HepG2 (cell line): ENCODE measurements around the gene MRPS11. TPM values are rescaled to one million over a fixed set of nuclear protein-coding genes. Genes with fewer than 3 reads are reported as not detected.

Experiments
- AKNA ChIP-seq: sonication (generic); formaldehyde crosslinking; IDR thresholded peaks from 2 replicates; pipeline ENCODE4 v1.4.0; 2020; ENCODE audit warnings: missing genetic modification reagents, borderline replicate concordance
- GATA4 ChIP-seq: sonication (generic); IDR thresholded peaks from 2 replicates; pipeline ENCODE4 v1.6.1; 2016; ENCODE audit warnings: antibody characterized with exemption, low read depth, borderline replicate concordance
- GPBP1L1 ChIP-seq: sonication (generic); formaldehyde crosslinking; IDR thresholded peaks from 2 replicates; pipeline ENCODE4 v1.5.0; 2020; ENCODE audit warnings: mild to moderate bottlenecking, missing genetic modification reagents
- JARID2 ChIP-seq: sonication (generic); formaldehyde crosslinking; IDR thresholded peaks from 2 replicates; pipeline ENCODE4 v1.8.1; 2023; ENCODE audit warnings: missing genetic modification reagents, inconsistent platforms; ENCODE audit not compliant: insufficient replicate concordance
- MEIS1 ChIP-seq: sonication (generic); formaldehyde crosslinking; IDR thresholded peaks from 2 replicates; pipeline ENCODE4 v1.9.0; 2021; ENCODE audit warnings: mild to moderate bottlenecking, missing genetic modification reagents, moderate library complexity, borderline replicate concordance
- NFATC3 ChIP-seq: sonication (generic); formaldehyde crosslinking; IDR thresholded peaks from 2 replicates; pipeline ENCODE4 v1.5.1; 2020; ENCODE audit warnings: mild to moderate bottlenecking, missing genetic modification reagents
- NR2F1 ChIP-seq, 2 experiments: fragments of 450-650 bp in 1 of 2; formaldehyde crosslinking in 1 of 2; IDR thresholded peaks; 2 replicates each; pipeline versions ENCODE4 v1.5.0 to v1.6.1; 2016 to 2020; ENCODE audit warnings: mild to moderate bottlenecking in 1 of 2, missing compliant biosample characterization in 1 of 2, missing genetic modification reagents in 1 of 2, moderate library complexity in 1 of 2
- PCBP1 ChIP-seq: fragments of 200-400 bp; formaldehyde crosslinking; IDR thresholded peaks from 2 replicates; pipeline ENCODE4 v1.6.1; 2017; ENCODE audit warnings: mild to moderate bottlenecking, low read depth, low read length, borderline replicate concordance
- RFXANK ChIP-seq: IDR thresholded peaks from 2 replicates; pipeline ENCODE4 v1.6.1; 2016
- RNF219 ChIP-seq: sonication (generic); formaldehyde crosslinking; IDR thresholded peaks from 2 replicates; pipeline ENCODE4 v1.5.0; 2020; ENCODE audit warnings: mild to moderate bottlenecking, missing genetic modification reagents
- RORA ChIP-seq: sonication (generic); formaldehyde crosslinking; IDR thresholded peaks from 2 replicates; pipeline ENCODE4 v1.5.0; 2020; ENCODE audit warnings: mild to moderate bottlenecking, missing genetic modification reagents, moderate library complexity
- SAFB2 ChIP-seq: sonication (generic); formaldehyde crosslinking; IDR thresholded peaks from 2 replicates; pipeline ENCODE4 v1.5.1; 2020; ENCODE audit warnings: missing genetic modification reagents, low read depth, mild to moderate bottlenecking, borderline replicate concordance
- SIN3B ChIP-seq: fragments of 150-350 bp; IDR thresholded peaks from 2 replicates; pipeline ENCODE4 v1.6.1; 2014; ENCODE audit warnings: low read length
- SKI ChIP-seq: fragments of 450-650 bp; IDR thresholded peaks from one replicate; pipeline ENCODE4 v1.6.1; 2018; ENCODE audit warnings: mild to moderate bottlenecking; ENCODE audit not compliant: partially characterized antibody
- SSRP1 ChIP-seq: IDR thresholded peaks from 2 replicates; pipeline ENCODE4 v1.6.1; 2016; ENCODE audit warnings: control low read depth
- XRCC5 ChIP-seq: fragments of 200-400 bp; formaldehyde crosslinking; optimal IDR thresholded peaks from 2 replicates; pipeline ENCODE3; 2017; ENCODE audit warnings: mild to moderate bottlenecking, low read length
- ZNF234 ChIP-seq: sonication (generic); formaldehyde crosslinking; conservative IDR thresholded peaks from 2 replicates; pipeline ENCODE4 v1.5.1; 2020; ENCODE audit warnings: mild to moderate bottlenecking, missing genetic modification reagents
- ZNF276 ChIP-seq: sonication (generic); formaldehyde crosslinking; IDR thresholded peaks from 2 replicates; pipeline ENCODE4 v1.4.0; 2020; ENCODE audit warnings: mild to moderate bottlenecking, low read depth, missing genetic modification reagents
- ZNF761 ChIP-seq: sonication (generic); formaldehyde crosslinking; conservative IDR thresholded peaks from 2 replicates; pipeline ENCODE4 v1.4.0; 2020; ENCODE audit warnings: mild to moderate bottlenecking, missing genetic modification reagents
- ZNF883 ChIP-seq: sonication (generic); formaldehyde crosslinking; IDR thresholded peaks from 2 replicates; pipeline ENCODE4 v1.5.1; 2020; ENCODE audit warnings: mild to moderate bottlenecking, missing genetic modification reagents; ENCODE audit errors: not compliant biosample characterization
- polyA plus RNA-seq, 8 experiments: library from polyadenylated mRNA; depleted of rRNA in 3 of 8; stranded (reverse) in 7 of 8; unstranded in 1 of 8; fragments of >200 nt; fragmentation: Illumina TruSeq in 4 of 8; extraction: Trizol in 4 of 8; gene quantifications; 2 replicates each; pipeline versions ENCODE4 v1.2.1 to v1.2.3, GENCODE V29; 2011 to 2016; ENCODE audit warnings: low read depth in 4 of 8, missing spikeins in 1 of 8, mixed read lengths in 1 of 8; ENCODE audit not compliant: insufficient read depth in 1 of 8
- total RNA-seq, 5 experiments: library from RNA; depleted of rRNA; stranded (reverse); fragments of >200 nt; fragmentation: Illumina TruSeq; extraction: Trizol; gene quantifications; 2 replicates each; pipeline ENCODE4 v1.2.3, GENCODE V29; 2016; ENCODE audit warnings: low read depth in 1 of 5

The MRPS11 gene
- total and polyA plus RNA-seq, 2 of the 13 experiments (the other 11 are each of a cell fraction or from before 2014, with no cell fraction given) = 50.1 to 72.7 TPM

GRCh38 chr15:88465633-88466224, 1.8 kb upstream of the MRPS11 start (continued):
- no peak for TF ChIP-seq NFATC3 (CRISPR knock-in tag)
- TF ChIP-seq SIN3B = no peak
- no peak for TF ChIP-seq PCBP1
- TF ChIP-seq JARID2 (CRISPR knock-in tag) = no peak
- peak; percentile 14 for TF ChIP-seq SKI
- no peak for TF ChIP-seq ZNF276 (CRISPR knock-in tag)
- TF ChIP-seq RORA (CRISPR knock-in tag) = no peak; the same call in 1 of the 2 replicates
- TF ChIP-seq SAFB2 (CRISPR knock-in tag) = no peak
- no peak for TF ChIP-seq AKNA (CRISPR knock-in tag)
- no peak for TF ChIP-seq ZNF234 (CRISPR knock-in tag)
- TF ChIP-seq RNF219 (CRISPR knock-in tag) = no peak
- no peak for TF ChIP-seq SSRP1 (CRISPR knock-in tag)
- TF ChIP-seq GATA4 = peak; percentile 54; the same call in 1 of the 2 replicates
- TF ChIP-seq XRCC5 = no peak
- no peak for TF ChIP-seq GPBP1L1 (CRISPR knock-in tag)
- no peak for TF ChIP-seq ZNF883 (CRISPR knock-in tag)
- peak; percentile 26; the same call in 1 of the 2 replicates for TF ChIP-seq ZNF761 (CRISPR knock-in tag)
- no peak for TF ChIP-seq RFXANK (CRISPR knock-in tag)
- peak; percentile 85; the same call in 1 of the 2 replicates for TF ChIP-seq MEIS1 (CRISPR knock-in tag)
- peak; percentile 90 to 92 for TF ChIP-seq NR2F1 (CRISPR knock-in tag; IDR thresholded peaks at IDR 0.05)
